Stimulated activated CD8-positive, alpha-beta memory T cell treated with anti-CD3 and anti-CD28 coated beads, Interleukin-12 subunit alpha, Interleukin-12 subunit beta, amount 100 ng/mL, for 24 hours (primary cell): ENCODE data around the gene ZRANB1.

ENCODE experiments used
- DNase-seq: peaks from one replicate; pipeline ENCODE4 v3.0.0-alpha.2; 2020; ENCODE audit errors: extremely low read depth

Gene ZRANB1

GRCh38 chr10:125004571-125005311 lies 62.8 kb downstream of the ZRANB1 start:
- DNase-seq: no peak

GRCh38 chr10:125005312-125006187 lies 63.6 kb downstream of the ZRANB1 start:
- no peak for DNase-seq

GRCh38 chr10:125006188-125006680 lies 64.3 kb downstream of the ZRANB1 start:
- no peak for DNase-seq

- no peak for DNase-seq
Measured at GRCh38 chr10:125006921-125007426, 65.1 kb downstream of the ZRANB1 start.

GRCh38 chr10:125007436-125007835 lies 65.5 kb downstream of the ZRANB1 start:
- DNase-seq: no peak

- DNase-seq: no peak
Measured at GRCh38 chr10:125008689-125009638, 67.0 kb downstream of the ZRANB1 start.

GRCh38 chr10:125009661-125010161 lies 67.8 kb downstream of the ZRANB1 start:
- no peak for DNase-seq

- no peak for DNase-seq
Measured at GRCh38 chr10:125010362-125010761, 68.4 kb downstream of the ZRANB1 start.

- DNase-seq: no peak
Measured at GRCh38 chr10:125011171-125011925, 69.4 kb downstream of the ZRANB1 start.

GRCh38 chr10:125011926-125012705 lies 70.2 kb downstream of the ZRANB1 start:
- DNase-seq: no peak

GRCh38 chr10:125012851-125013528 lies 71.1 kb downstream of the ZRANB1 start:
- no peak for DNase-seq

GRCh38 chr10:125013529-125013872 lies 71.6 kb downstream of the ZRANB1 start:
- DNase-seq: no peak

- DNase-seq: no peak
Measured at GRCh38 chr10:125014086-125014830, 72.3 kb downstream of the ZRANB1 start.

- DNase-seq: no peak
Measured at GRCh38 chr10:125014836-125015355, 73.0 kb downstream of the ZRANB1 start.

GRCh38 chr10:125015356-125015944 lies 73.5 kb downstream of the ZRANB1 start:
- no peak for DNase-seq

- no peak for DNase-seq
Measured at GRCh38 chr10:125016123-125016522, 74.2 kb downstream of the ZRANB1 start.

GRCh38 chr10:125016611-125017202 lies 74.8 kb downstream of the ZRANB1 start:
- no peak for DNase-seq
